ENCODE data around the gene LCP2.

- TF ChIP-seq CTCF (conservative IDR thresholded peaks at IDR 0.05; ENCODE audit: low read length): no peak
- TF ChIP-seq EZH2phosphoT487 (IDR thresholded peaks at IDR 0.05; ENCODE audit: borderline replicate concordance): no peak
Measured at GRCh38 chr5:170286386-170286925, 11.1 kb downstream of the LCP2 start.

All from Loucy (cell line).